GM13977 (cell line): ENCODE data around the gene NUDT2.

Source experiments
- DNase-seq: peaks from one replicate; pipeline ENCODE4 v3.0.0; 2012; ENCODE audit warnings: low spot score
- CTCF ChIP-seq: IDR thresholded peaks from 2 replicates; pipeline ENCODE4 v1.5.1; 2012; ENCODE audit warnings: mild to moderate bottlenecking, control low read depth; ENCODE audit not compliant: insufficient read depth; ENCODE audit errors: extremely low read depth, missing control alignments
- in situ Hi-C: fragments of 300-500 bp; cut with MboI; formaldehyde crosslinking; loops from one replicate; pipeline ENCODE4 v1.12.0; 2022; ENCODE audit warnings: low sequenced_read_pairs, low pct_unique_long_range_greater_than_20kb, mixed read lengths, inconsistent platforms; ENCODE audit not compliant: unreplicated experiment

The NUDT2 gene

GRCh38 chr9:34326690-34327089 lies 2.7 kb upstream of the NUDT2 start:
- TF ChIP-seq CTCF = no peak
- in situ Hi-C loops = no loop called here
- no peak for DNase-seq

- no peak for DNase-seq
- in situ Hi-C loops = no loop called here
- no peak for TF ChIP-seq CTCF
Measured at GRCh38 chr9:34328500-34328986, 826 bp upstream of the NUDT2 start.

- TF ChIP-seq CTCF = no peak
- no peak for DNase-seq
- in situ Hi-C loops = no loop called here
Measured at GRCh38 chr9:34331196-34331595, 1.8 kb downstream of the NUDT2 start.

- in situ Hi-C loops = no loop called here
- no peak for DNase-seq
- peak; percentile 48 for TF ChIP-seq CTCF
Measured at GRCh38 chr9:34332076-34332964, 3.0 kb downstream of the NUDT2 start.

GRCh38 chr9:34333836-34334235 lies 4.5 kb downstream of the NUDT2 start:
- TF ChIP-seq CTCF = no peak
- in situ Hi-C loops = no loop called here

GRCh38 chr9:34334337-34334824 lies 5.0 kb downstream of the NUDT2 start:
- no peak for TF ChIP-seq CTCF
- in situ Hi-C loops = no loop called here
- no peak for DNase-seq

More at GRCh38 chr9:34333836-34334235, 4.5 kb downstream of the NUDT2 start:
- no peak for DNase-seq
